Measurements from ENCODE around the gene TMEM37.

TMEM37 gene

GRCh38 chr2:119461811-119462210 lies 30.2 kb downstream of the TMEM37 start:
- H3K4me3 ChIP-seq (ENCODE audit: low read depth, low read length) = no peak overlapping the region
- TF ChIP-seq CTCF (IDR thresholded peaks at IDR 0.05; ENCODE audit: low read depth, low read length) = no peak

DNA sequence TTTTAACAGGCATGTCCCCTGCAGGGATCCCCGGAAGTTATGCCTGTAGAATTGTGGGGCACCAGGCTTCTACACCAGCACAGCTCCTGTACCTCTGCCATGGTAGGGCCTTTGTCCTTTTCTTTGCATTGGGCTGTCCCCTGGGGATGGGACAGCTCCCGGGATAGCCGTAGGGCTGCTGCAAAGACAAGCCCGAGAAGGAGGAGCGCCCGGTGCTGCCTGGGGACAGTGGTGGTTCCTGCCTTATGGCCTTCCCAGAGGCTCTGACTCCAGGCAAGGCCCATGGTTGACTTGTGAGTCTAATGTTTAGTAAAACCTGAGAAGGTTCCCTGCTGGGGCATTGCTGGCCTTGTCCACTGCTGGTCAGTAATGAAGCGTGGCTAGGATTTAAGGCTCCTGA lies 30.9 kb downstream of the TMEM37 start:
- no peak overlapping the region for H3K4me3 ChIP-seq (ENCODE audit: low read depth, low read length)
- no peak for TF ChIP-seq CTCF (IDR thresholded peaks at IDR 0.05; ENCODE audit: low read depth, low read length)

- no peak overlapping the region for H3K4me3 ChIP-seq (ENCODE audit: low read depth, low read length)
- TF ChIP-seq CTCF (IDR thresholded peaks at IDR 0.05; ENCODE audit: low read depth, low read length) = no peak
Measured at GRCh38 chr2:119463136-119463535, 31.5 kb downstream of the TMEM37 start.

GRCh38 chr2:119463990-119464389 lies 32.3 kb downstream of the TMEM37 start:
- no peak for TF ChIP-seq CTCF (IDR thresholded peaks at IDR 0.05; ENCODE audit: low read depth, low read length)
- no peak overlapping the region for H3K4me3 ChIP-seq (ENCODE audit: low read depth, low read length)

GRCh38 chr2:119464981-119465380 lies 33.3 kb downstream of the TMEM37 start:
- no peak for TF ChIP-seq CTCF (IDR thresholded peaks at IDR 0.05; ENCODE audit: low read depth, low read length)
- H3K4me3 ChIP-seq (ENCODE audit: low read depth, low read length) = no peak overlapping the region

DNA sequence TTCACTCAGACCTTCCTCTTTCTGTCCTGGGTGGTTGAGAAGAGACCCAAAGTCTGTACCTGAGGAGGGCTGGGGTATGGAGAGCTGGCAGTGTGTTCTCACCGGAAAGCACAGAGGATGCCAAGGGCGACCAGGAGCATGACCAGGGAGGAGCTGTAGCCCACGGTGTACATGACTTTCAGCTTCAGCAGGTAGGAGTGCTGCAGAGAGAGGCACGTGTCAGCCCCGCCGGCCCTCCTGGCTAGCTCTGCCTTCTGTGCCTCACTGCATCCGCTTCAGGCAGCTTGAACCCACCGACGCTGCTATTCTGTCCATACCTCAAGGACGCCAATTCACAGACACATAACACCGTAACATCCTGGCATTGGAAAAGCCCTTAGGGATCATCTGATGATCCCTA lies 34.0 kb downstream of the TMEM37 start:
- no peak for TF ChIP-seq CTCF (IDR thresholded peaks at IDR 0.05; ENCODE audit: low read depth, low read length)
- no peak overlapping the region for H3K4me3 ChIP-seq (ENCODE audit: low read depth, low read length)

- no peak overlapping the region for H3K4me3 ChIP-seq (ENCODE audit: low read depth, low read length)
- TF ChIP-seq CTCF (IDR thresholded peaks at IDR 0.05; ENCODE audit: low read depth, low read length) = no peak
Measured at GRCh38 chr2:119466373-119466772, 34.7 kb downstream of the TMEM37 start.

Measured in WI38 (cell line).